Activated CD4-positive, alpha-beta T cell treated with anti-CD3 and anti-CD28 coated beads, Interleukin-2, amount 10 ng/mL, durations not matched to agents 7 days and 5 days (primary cell): ENCODE measurements around the gene PPP6R2. TPM values are rescaled to one million over a fixed set of nuclear protein-coding genes. Genes with fewer than 3 reads are reported as not detected.
"Not testable (repeated sequence)": the region's sequence is repeated elsewhere in the genome, so short reads cannot be mapped to it uniquely, and the experiment has no call there.

Source experiments
- CTCF ChIA-PET: fragments of 350-600 bp; sonication (Branson Sonifier 250); formaldehyde crosslinking; loops from one replicate; lab custom pipeline; 2021; ENCODE audit warnings: antibody characterized with exemption; lab: Charles Lee
- POLR2A ChIA-PET: fragments of 350-600 bp; sonication (Branson Sonifier 250); formaldehyde crosslinking; loops from one replicate; lab custom pipeline; 2021; ENCODE audit warnings: antibody characterized with exemption; lab: Charles Lee
- DNase-seq: peaks from one replicate; pipeline ENCODE4 v3.0.0-alpha.2; 2020
- H3K27ac Mint-ChIP-seq: one replicate; pipeline ENCODE4 v1.8.0; 2021; ENCODE audit warnings: mild to moderate bottlenecking, moderate library complexity, mixed read lengths
- H3K27me3 Mint-ChIP-seq: one replicate; pipeline ENCODE4 v1.8.0; 2021; ENCODE audit warnings: mixed read lengths
- H3K36me3 Mint-ChIP-seq: one replicate; pipeline ENCODE4 v1.8.0; 2021; ENCODE audit warnings: low read depth, mixed read lengths
- H3K4me1 Mint-ChIP-seq: one replicate; pipeline ENCODE4 v1.8.0; 2021; ENCODE audit warnings: mixed read lengths
- H3K4me3 Mint-ChIP-seq: one replicate; pipeline ENCODE4 v1.8.0; 2021; ENCODE audit warnings: mild to moderate bottlenecking, moderate library complexity, mixed read lengths
- H3K9me3 Mint-ChIP-seq: one replicate; pipeline ENCODE4 v1.8.0; 2021; ENCODE audit warnings: mixed read lengths
- total RNA-seq, 2 experiments: library from RNA; stranded (reverse); gene quantifications; one replicate each; pipeline ENCODE4 v1.2.3, GENCODE V29; 2021

The PPP6R2 gene
- total RNA-seq, 2 experiments from 2014 or later = 55.6 to 67.6 TPM

DNA sequence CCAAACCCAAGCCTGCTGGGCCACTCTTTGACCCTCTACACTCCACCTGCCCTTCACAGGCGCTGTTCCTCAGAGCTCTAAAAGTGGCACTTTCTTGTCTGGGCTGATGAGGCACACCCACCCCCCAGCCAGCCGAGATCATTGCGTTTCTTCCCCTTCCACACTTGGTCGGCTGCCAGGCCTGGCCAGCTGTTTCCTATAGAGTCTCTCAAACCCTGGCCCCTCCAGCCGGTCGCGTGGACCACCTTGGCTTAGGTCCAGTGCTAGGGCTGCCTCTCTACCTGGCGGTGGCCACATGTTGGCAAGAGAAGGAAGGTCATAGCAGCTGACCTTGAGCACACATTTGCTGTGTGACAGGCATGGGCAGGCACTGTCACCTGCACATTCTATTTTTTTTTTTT, 60.6 kb downstream of the PPP6R2 start:
- H3K4me1 Mint-ChIP-seq = peaks cover 16% of the 10 kb centered on the region
- CTCF ChIA-PET = interaction anchor here (0.7 to 1.1 kb wide), 4 partner anchors 13 to 50 kb away, joined by 3 to 5 read pairs (median 4); no protein-coding TSS in a partner anchor
- POLR2A ChIA-PET = no interaction called here
- H3K9me3 Mint-ChIP-seq = no peaks in the 10 kb centered on the region
- H3K27me3 Mint-ChIP-seq = no peaks in the 10 kb centered on the region
- no peak overlapping the region for H3K4me3 Mint-ChIP-seq
- H3K27ac Mint-ChIP-seq = no peak overlapping the region
- H3K36me3 Mint-ChIP-seq = peaks cover 10% of the 10 kb centered on the region
- DNase-seq = no peak

DNA sequence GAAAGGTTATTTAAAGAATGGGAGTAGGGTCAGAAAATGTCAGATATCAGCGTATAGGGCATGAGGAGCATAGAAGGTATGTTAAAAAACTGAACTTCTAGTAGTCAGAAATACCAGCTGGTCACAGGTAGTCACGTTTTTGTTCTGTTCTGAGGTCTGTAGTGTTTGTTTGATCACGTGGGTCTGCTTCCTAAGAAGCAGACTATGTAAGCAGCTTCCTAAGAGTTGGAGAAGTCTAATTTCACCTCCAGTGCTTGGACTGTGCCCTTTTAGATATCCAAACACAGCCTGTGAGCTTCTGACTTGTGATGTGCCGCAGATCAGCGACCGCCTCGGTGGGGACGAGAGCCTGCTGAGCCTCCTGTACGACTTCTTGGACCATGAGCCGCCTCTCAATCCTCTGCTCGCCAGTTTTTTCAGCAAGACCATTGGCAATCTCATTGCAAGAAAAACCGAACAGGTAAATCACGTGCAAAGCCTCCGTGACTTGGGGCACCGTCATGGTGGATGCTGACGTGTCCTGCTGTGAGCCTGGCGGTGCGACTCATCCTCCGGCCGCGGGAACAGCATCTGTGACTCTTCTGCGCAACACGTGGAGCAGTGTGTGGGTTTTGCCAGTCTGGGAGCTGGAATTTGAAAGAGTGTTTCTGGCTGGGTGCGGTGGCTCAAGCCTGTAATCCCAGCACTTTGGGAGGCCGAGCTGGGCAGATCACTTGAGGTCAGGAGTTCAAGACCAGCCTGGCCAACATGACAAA, 63.5 kb downstream of the PPP6R2 start:
- H3K4me3 Mint-ChIP-seq = no peak overlapping the region
- peaks cover 1% of the 10 kb centered on the region for H3K4me1 Mint-ChIP-seq
- ChIA-PET POLR2A (no interaction called here), CTCF (no interaction called here)
- no peaks in the 10 kb centered on the region for H3K9me3 Mint-ChIP-seq
- no peaks in the 10 kb centered on the region for H3K27me3 Mint-ChIP-seq
- peaks cover 14% of the 10 kb centered on the region for H3K36me3 Mint-ChIP-seq
- DNase-seq = no peak
- peak overlapping the region; percentile 42 for H3K27ac Mint-ChIP-seq

GRCh38 chr22:50408311-50408710, 65.2 kb downstream of the PPP6R2 start:
- POLR2A ChIA-PET = no interaction called here
- CTCF ChIA-PET = interaction anchor here (0.7 kb wide), 1 partner anchor 34 kb away, joined by 4 read pairs; no protein-coding TSS in a partner anchor

GRCh38 chr22:50408954-50409353, 65.8 kb downstream of the PPP6R2 start:
- CTCF ChIA-PET = interaction anchor here (0.7 kb wide), 1 partner anchor 33 kb away, joined by 4 read pairs; no protein-coding TSS in a partner anchor
- H3K4me3 Mint-ChIP-seq, DNase-seq, H3K27me3 Mint-ChIP-seq, H3K4me1 Mint-ChIP-seq, POLR2A ChIA-PET, H3K9me3 Mint-ChIP-seq, H3K27ac Mint-ChIP-seq: not testable (repeated sequence)
- peaks cover 10% of the 10 kb centered on the region for H3K36me3 Mint-ChIP-seq

More at GRCh38 chr22:50408311-50408710, 65.2 kb downstream of the PPP6R2 start:
- Mint-ChIP-seq H3K4me3 (no peak overlapping the region), H3K27me3 (no peaks in the 10 kb centered on the region), H3K4me1 (peaks cover 1% of the 10 kb centered on the region), H3K9me3 (no peaks in the 10 kb centered on the region), H3K36me3 (peaks cover 11% of the 10 kb centered on the region), H3K27ac (peak overlapping the region; percentile 39)
- no peak for DNase-seq

- Mint-ChIP-seq H3K9me3 (no peaks in the 10 kb centered on the region), H3K4me1 (no peaks in the 10 kb centered on the region), H3K27me3 (no peaks in the 10 kb centered on the region), H3K4me3 (no peak overlapping the region), H3K36me3 (peaks cover 18% of the 10 kb centered on the region), H3K27ac (no peak overlapping the region)
- DNase-seq = no peak
- ChIA-PET CTCF (interaction anchor here (1.0 kb wide), 1 partner anchor 14 kb away, joined by 4 read pairs; no protein-coding TSS in a partner anchor), POLR2A (no interaction called here)
Observed at GRCh38 chr22:50414476-50415248, 71.5 kb downstream of the PPP6R2 start.

DNA sequence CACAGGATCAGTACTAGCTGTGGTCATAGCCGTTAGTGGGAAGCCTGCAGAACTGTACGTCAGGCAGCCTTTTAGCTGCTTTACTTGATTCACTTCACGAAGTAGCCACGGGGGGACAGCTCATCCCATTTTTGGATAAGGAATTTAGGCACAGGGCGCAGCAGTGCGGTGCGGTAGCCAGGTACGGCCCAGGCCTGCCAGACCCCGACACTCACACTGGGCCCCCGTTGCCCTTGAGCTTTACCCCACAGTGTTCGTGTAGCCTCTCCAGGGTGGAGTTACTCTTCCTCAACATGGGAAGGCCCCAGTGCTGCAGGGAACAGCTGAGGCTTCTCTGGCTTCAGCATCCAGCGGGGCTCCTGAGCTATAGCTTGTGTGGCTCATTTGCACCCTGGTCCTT, 72.3 kb downstream of the PPP6R2 start:
- no peak for DNase-seq
- Mint-ChIP-seq H3K9me3 (no peaks in the 10 kb centered on the region), H3K36me3 (peaks cover 24% of the 10 kb centered on the region), H3K27me3 (no peaks in the 10 kb centered on the region), H3K4me1 (no peaks in the 10 kb centered on the region), H3K27ac (no peak overlapping the region), H3K4me3 (no peak overlapping the region)
- POLR2A ChIA-PET = no interaction called here
- CTCF ChIA-PET = interaction anchor here (1.0 kb wide), 1 partner anchor 13 kb away, joined by 4 read pairs; no protein-coding TSS in a partner anchor

DNA sequence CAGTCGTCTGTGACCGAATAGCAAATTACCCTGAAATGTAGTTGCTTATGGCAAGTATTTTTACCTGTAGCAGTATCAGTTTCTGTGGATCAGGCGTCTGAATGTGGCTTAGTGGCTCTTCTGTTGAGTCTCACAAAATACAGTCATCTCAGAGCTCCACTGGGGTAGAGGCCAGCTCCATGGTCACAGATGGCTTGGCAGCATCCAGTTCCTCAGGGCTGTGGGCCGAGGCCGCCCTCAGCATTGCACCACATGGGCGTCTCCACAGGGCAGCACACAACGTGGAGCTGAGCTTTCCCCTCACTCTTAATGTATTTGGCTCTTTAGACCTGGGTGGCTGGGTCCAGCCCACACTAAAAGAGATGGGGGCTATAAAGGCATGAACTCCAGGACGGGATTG, 73.9 kb downstream of the PPP6R2 start:
- Mint-ChIP-seq H3K4me3 (no peak overlapping the region), H3K27ac (no peak overlapping the region), H3K9me3 (no peaks in the 10 kb centered on the region), H3K27me3 (no peaks in the 10 kb centered on the region), H3K36me3 (peaks cover 26% of the 10 kb centered on the region), H3K4me1 (no peaks in the 10 kb centered on the region)
- POLR2A ChIA-PET = no interaction called here
- CTCF ChIA-PET = no interaction called here
- DNase-seq = no peak

DNA sequence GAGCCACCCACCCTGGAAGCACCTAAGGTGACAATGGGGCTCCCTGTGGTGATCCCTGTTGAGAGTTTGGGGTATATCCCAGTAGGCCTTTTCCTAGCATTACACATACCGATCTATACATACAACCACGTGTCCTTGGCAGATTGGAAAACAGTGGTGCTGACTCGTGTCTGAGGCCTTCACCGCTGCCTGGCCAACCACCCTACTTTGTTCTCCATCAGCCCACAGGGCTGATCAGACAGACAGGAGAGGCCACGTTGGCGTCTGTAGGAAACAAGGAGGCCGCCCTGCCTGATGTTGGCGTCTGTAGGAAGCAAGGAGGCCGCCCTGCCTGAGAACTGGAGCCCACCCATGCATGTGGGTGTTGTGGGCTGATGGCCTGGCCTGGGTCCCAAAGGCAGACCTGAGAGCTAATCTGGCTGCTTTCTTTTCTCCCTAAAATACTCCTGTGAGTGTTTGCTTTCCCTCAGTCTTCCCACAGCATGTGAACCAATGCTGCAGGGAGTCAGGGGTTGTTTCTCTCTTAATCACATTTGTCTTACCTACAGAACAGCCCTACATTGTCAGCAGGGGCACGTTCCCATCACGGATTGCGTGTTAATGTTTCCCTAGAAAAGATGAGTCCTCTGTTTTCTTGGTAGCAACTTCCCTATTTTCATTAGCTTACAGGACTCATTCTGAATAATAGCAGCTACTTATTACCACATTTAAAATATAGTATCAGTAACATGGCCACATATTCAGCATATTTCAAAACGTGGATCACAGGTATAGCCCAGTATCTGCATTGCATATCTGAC, 74.5 kb downstream of the PPP6R2 start:
- H3K9me3 Mint-ChIP-seq = no peaks in the 10 kb centered on the region
- H3K36me3 Mint-ChIP-seq = peaks cover 26% of the 10 kb centered on the region
- H3K27me3 Mint-ChIP-seq = no peaks in the 10 kb centered on the region
- POLR2A ChIA-PET = no interaction called here
- H3K27ac Mint-ChIP-seq = no peak overlapping the region
- H3K4me3 Mint-ChIP-seq = no peak overlapping the region
- CTCF ChIA-PET = interaction anchor here (0.7 kb wide), 1 partner anchor 141 kb away, joined by 3 read pairs; no protein-coding TSS in a partner anchor
- DNase-seq = no peak
- H3K4me1 Mint-ChIP-seq = no peaks in the 10 kb centered on the region

GRCh38 chr22:50418624-50419023, 75.5 kb downstream of the PPP6R2 start:
- Mint-ChIP-seq H3K4me1 (no peaks in the 10 kb centered on the region), H3K27ac (no peak overlapping the region), H3K4me3 (no peak overlapping the region), H3K27me3 (no peaks in the 10 kb centered on the region), H3K9me3 (no peaks in the 10 kb centered on the region), H3K36me3 (peaks cover 27% of the 10 kb centered on the region)
- ChIA-PET POLR2A (no interaction called here), CTCF (no interaction called here)
- no peak for DNase-seq

DNA sequence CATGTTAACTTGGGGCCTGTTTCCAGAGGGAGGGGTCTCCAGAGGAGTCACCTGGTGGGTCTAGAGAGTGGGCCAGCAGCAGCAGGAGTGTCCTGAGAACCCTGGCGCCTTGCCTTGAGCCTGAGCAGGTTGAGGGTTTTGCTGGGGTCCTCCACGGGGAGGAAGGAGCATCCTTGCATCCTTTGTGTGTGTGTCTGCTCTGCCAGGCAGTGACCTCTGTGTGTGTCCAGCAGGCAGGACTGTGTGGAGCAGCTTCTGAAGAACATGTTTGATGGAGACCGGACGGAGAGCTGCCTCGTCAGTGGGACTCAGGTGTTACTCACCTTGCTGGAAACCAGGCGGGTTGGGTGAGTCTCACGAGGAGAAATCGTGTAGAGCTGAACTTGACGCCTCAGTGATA, 76.0 kb downstream of the PPP6R2 start:
- no peak for DNase-seq
- CTCF ChIA-PET = no interaction called here
- Mint-ChIP-seq H3K4me1 (no peaks in the 10 kb centered on the region), H3K4me3 (no peak overlapping the region), H3K27me3 (no peaks in the 10 kb centered on the region), H3K27ac (peak overlapping the region; percentile 41), H3K36me3 (peaks cover 26% of the 10 kb centered on the region), H3K9me3 (no peaks in the 10 kb centered on the region)
- POLR2A ChIA-PET = no interaction called here

- Mint-ChIP-seq H3K4me1 (no peaks in the 10 kb centered on the region), H3K4me3 (no peak overlapping the region), H3K36me3 (peaks cover 32% of the 10 kb centered on the region), H3K27ac (no peak overlapping the region), H3K27me3 (no peaks in the 10 kb centered on the region), H3K9me3 (no peaks in the 10 kb centered on the region)
- POLR2A ChIA-PET = no interaction called here
- CTCF ChIA-PET = no interaction called here
- no peak for DNase-seq
Observed at GRCh38 chr22:50420015-50420414, 76.9 kb downstream of the PPP6R2 start.

DNA sequence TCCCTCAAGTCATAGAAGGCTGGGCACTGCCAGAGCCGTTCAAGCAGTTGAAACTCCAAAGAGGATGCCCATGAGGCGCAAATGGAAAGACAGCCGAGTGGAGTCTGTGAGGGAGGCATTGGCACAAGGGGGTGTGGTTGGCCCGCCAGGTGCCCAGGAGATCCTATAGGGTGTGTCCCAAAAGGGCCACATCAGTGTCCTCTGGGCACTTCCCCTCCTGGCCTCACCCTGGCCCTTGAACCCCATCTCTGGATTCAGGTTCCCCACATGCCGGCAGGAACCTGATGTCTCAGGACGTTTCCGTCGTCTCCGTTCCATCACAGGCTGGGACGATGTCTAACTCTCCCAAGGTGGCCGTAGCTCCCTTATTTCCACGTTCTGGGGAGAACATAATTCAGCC, 77.5 kb downstream of the PPP6R2 start:
- Mint-ChIP-seq H3K36me3 (peaks cover 33% of the 10 kb centered on the region), H3K9me3 (no peaks in the 10 kb centered on the region), H3K27ac (no peak overlapping the region), H3K4me3 (no peak overlapping the region), H3K4me1 (no peaks in the 10 kb centered on the region), H3K27me3 (no peaks in the 10 kb centered on the region)
- ChIA-PET POLR2A (no interaction called here), CTCF (no interaction called here)
- DNase-seq = no peak
